T-helper 1 cell (primary cell): ENCODE measurements around the gene PNPO.
A peak's percentile ranks its signal among the peaks of the same experiment; 100 is the strongest.

Experiments used
- DNase-seq, 5 donors: peaks; one replicate each; pipeline ENCODE4 v3.0.0-alpha.2; 2012 to 2020
- total RNA-seq, 4 donors: gene quantifications; one replicate each; lab custom pipeline; 2026; lab: John Stamatoyannopoulos, UW

PNPO gene
- 4.3 to 10.7 (median 6.3) reads per million in 4 donors for total RNA-seq

DNA sequence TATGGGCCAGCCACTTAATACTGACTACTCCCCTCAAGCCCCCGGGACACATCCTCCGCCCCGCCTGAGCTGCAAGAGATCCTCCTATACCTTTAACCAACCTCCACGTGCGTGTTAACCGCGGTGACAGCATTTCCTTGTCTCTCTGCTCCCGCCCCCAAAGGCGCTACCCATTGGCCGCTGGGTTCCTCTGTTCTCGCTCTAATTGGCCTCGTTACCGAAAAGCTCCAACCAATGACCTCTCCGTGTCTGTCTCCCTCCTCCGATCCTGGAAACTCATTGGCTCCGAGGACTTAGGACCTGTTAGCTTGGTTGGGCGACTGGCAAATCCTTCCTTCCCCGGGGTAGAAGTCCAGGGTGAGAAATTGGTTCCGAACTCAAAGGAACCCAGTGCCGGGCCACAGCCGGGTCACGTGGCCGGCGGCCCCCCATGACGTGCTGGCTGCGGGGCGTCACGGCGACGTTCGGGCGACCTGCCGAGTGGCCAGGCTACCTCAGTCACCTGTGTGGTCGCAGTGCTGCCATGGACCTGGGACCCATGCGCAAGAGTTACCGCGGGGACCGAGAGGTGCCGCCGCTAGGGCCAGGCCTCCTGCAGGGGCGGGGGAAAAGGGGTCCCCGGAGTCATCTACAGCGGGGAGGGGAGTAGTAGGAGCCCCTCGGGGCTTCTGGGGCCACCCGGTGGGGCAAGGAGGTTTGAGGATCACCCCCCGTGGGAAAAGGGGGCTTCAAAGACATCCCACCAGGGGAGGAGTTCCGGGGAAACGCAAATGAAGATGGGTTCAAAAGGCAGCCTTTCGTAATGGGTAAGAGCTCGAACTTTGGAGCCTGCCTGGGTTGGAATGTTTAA lies at the start of gene PNPO:
PNPO (plus strand) TSS at position 326 of the 850 bp plus-strand sequence; CDS start at position 431, 105 bp downstream.
- DNase-seq, result peak; percentile 83 to 97 (median 90)

GRCh38 chr17:47894498-47895346 lies 46.6 kb upstream of the PNPO start:
- DNase-seq, result no peak

GRCh38 chr17:47895347-47895855 lies 46.0 kb upstream of the PNPO start:
- no peak for DNase-seq

- DNase-seq, result peak; percentile 96 to 100 (median 99)
Measured at GRCh38 chr17:47895856-47896671, 45.3 kb upstream of the PNPO start, which contains the start of gene SP2. Gene SP2 (plus strand): TSS chr17:47896236. CDS start chr17:47896287, 51 bp downstream.

DNA sequence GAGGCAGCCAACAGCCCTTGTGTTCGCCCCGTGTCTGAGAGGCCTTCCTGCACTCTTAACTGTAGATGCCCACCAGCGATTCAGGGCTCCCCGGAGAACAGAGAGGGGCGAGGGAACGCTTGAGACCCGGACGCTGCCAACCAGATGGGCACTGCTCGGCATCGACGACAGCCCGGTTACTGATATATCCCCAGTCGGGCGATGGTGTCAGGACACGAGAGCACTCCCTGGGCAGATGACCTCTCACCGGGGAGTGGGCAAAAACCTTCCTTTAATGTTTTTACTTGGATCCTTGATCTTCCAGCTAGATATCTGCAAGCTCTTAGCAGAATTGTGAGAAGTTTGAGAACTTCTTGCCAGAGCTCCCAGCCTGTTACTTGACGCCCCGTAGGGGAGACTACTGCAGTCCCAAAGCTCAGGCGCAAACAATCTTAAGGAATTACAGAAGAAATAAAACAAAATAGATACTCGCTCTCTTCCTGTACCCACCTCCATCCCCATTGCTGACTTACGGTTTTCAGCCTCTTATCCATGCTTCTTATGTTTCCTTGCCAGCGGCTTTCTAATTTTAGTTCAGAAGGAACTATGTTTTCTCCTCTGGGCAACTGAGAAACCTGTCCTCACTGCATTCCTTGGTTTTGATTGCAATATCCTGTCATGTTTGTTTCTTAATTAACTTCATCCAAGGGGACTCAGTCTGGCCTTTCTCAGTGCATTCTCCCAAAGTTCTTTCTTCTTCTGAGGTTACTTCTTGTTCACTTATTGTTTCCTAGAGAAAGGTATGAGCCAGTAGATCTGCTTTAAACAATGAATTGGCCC lies 44.5 kb upstream of the PNPO start:
- DNase-seq, result no peak

DNA sequence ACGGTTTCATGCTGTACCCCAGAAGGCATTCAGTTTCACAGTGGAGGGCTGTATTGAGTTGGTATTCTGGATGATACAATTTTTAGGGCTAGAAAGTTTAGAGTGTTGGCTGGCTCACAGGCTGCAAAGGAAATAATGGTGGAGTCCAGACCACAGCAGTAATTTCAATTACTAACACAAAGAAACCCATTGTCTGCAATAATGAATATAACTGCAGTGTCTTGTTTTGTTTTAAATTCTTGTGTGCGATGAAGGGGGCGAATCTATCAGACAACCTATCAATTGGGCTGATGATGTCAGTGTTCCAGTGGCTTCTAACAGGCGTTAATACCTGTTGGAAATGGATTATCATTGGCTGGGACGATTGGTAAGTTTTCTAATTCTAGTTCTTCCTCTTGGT lies 43.8 kb upstream of the PNPO start:
- no peak for DNase-seq

DNA sequence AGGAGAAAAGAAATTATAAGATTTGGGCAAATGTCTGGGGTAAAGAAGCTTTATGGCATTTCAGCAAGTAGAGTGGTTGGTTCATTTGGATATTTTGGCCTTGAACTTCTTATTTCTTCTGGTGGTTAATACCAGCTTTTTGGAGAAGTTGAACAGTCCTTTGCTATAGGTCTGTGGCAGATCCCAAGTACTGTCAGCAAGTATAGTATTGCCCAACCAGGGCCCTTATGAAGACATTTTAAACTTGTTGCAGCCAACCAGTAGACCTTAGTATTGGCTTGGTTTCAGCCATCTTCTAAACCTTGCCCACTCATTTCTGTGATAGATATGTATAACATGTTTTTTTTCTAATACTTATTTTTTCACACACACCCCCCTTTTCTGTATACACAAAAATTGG lies 43.1 kb upstream of the PNPO start:
- DNase-seq, result no peak

- no peak for DNase-seq
Measured at GRCh38 chr17:47899643-47900042, 41.7 kb upstream of the PNPO start.

GRCh38 chr17:47901423-47901822 lies 39.9 kb upstream of the PNPO start:
- DNase-seq, result no peak

DNA sequence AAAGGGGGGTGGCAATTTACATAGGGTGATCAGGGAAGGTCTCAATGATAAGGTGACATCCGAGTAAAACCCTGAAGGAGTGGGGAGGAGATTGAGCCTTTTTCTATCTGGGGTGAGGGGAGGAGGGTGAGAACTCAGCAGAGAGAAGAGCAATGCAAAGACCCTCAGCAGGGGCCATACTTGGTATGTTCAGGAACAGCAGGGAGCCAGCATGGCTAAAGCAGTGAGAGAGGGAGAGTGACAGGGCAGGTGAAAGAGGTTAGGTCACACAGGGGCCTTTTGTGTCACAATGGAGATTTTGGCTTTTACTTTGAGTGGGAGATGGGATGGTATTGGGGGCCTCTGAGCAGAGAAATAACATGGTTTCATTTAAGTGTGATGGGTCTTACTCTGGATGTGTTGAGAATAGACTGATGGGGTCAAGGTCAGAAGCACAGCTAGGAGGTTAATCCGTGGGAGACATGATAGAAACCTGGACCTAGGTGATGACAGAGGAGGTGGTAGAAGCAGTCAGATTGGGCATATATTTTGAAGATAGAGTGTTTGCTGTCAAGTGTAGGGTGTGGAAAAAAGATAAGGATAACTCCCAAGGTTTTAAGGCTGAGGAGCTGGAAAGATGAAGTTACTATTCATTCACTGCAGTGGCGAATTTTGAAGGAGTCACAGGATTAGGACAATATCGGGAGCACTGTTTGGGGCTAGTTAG lies 39.2 kb upstream of the PNPO start:
- DNase-seq, result no peak

DNA sequence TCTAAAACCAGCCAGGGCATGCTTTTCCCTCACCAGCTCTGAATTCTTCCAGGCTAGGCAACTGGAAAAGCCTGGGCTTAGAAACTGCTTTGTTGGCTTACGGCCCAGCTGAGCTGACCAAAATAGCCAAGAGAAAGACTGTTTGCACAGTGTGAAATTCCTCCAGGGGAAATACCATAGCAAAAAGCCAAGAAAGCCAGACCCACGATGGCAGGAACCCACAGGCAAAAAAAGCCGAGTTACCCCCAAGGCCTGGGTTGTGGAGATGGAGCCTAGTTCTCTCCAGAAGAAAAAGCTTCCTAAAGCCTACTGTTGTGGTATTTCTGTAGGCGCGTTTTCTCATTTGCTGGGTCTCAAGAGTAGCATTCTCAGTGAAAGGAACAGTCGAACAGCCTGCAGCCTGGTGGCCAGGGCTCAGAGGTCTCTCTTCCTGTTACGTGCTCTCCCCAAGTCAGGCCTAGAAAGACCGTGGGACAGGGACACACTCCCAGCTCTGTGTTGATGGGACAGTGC lies 36.1 kb upstream of the PNPO start:
- no peak for DNase-seq

DNA sequence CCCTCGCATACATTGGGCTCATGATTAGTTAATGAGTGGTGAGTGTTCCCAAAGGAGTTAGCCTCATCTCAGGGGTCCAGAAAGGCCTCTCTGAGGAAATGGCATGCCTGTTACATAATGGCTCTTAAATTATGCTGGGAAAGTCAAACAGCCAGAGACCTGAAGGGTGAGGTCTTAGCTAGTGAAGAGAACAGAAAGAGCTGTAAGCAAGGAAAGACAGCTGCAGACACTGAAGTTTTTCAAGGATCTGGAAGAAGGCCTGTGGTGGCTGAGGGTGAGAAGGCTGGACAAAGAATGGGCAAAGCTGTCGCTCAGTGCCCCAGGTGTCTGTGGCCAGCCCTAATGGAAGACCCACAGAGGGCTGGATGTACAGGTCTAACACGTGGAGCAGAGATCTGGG lies 34.9 kb upstream of the PNPO start:
- no peak for DNase-seq

DNA sequence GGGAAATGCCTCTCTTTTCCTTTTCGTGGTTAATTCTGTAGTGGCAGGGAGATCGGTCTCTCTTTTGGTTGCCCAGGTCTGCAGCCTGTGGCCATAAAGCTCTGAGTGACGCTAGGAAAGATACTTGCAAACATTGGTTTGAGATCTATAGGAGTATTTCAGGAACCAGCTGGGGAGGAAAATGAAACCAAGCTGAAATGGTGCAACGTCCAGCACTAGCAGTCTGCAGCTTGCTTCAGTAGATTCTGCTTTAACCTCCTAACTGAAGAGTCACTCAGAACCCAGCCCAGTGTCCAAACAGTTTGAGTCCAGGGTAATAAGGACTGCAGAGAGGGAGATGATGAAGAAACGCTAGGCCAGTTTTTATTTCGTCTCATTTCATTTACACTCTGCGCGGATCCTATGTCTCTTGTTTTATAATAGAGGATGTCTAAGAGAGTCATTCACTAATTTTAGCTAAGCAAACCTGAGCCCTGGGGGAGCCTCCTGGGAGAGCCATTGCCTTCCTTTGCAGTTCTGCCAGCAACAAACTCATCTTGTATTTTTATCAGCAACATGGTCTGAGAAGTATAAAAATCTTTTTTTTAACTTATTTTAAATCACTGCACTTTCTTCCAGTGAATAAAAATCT lies 33.3 kb upstream of the PNPO start:
- no peak for DNase-seq

DNA sequence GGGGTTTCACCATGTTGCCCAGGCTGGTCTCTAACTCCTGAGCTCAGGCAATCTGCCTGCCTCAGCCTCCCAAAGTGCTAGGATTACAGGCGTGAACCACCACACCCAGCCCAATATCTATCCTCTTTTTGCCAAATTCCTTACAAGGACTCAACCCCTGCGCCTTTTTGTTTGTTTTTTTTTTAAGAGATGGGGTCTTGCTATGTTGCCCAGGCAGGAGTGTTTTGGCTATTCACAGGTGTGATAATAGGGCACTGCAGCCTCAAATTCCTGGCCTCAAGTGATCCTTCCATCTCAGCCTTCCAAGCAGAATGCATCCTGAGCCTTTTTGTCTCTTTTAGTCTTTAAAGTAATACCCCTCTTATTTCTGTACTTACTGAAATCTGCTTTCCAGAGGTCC lies 28.3 kb upstream of the PNPO start:
- DNase-seq, result no peak

- no peak for DNase-seq
Measured at GRCh38 chr17:47914306-47914948, 26.9 kb upstream of the PNPO start.

DNA sequence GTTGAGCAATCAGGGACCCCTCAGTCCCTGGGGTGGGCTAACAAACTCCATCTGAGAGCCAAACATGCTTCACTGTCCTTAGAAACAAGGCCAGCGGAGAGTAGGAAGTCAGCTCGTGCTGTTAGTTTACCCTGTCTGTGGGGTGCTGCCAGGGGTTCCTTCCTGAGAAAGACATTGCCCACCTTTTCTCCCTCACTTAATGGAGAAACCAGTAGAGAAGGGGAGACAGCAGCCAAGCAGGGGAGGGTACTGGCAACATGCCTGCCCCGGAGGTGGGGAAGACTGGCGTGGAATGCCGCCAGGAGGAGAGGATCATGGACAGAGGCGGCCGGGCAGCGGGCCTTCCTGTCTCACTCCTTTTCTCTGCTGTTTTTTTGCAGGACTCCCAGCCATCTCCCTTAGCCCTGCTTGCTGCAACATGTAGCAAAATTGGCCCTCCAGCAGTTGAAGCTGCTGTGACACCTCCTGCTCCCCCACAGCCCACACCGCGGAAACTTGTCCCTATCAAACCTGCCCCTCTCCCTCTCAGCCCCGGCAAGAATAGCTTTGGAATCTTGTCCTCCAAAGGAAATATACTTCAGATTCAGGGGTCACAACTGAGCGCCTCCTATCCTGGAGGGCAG lies 25.5 kb upstream of the PNPO start:
- no peak for DNase-seq

DNA sequence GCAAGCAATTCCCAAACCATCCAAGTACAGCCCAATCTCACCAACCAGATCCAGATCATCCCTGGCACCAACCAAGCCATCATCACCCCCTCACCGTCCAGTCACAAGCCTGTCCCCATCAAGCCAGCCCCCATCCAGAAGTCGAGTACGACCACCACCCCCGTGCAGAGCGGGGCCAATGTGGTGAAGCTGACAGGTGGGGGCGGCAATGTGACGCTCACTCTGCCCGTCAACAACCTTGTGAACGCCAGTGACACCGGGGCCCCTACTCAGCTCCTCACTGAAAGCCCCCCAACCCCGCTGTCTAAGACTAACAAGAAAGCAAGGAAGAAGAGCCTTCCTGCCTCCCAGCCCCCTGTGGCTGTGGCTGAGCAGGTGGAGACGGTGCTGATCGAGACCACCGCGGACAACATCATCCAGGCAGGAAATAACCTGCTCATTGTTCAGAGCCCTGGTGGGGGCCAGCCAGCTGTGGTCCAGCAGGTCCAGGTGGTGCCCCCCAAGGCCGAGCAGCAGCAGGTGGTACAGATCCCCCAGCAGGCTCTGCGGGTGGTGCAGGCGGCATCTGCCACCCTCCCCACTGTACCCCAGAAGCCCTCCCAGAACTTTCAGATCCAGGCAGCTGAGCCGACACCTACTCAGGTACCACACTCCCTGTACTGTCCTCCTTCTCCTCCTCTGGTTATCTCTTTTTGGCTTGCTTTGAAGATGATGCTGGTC lies 24.7 kb upstream of the PNPO start:
- DNase-seq, result no peak

- DNase-seq, result no peak
Measured at GRCh38 chr17:47917581-47917980, 23.8 kb upstream of the PNPO start.
